HepG2 (cell line): ENCODE data around the gene CFAP69.

Experiments used
- ATF3 ChIP-seq: sonication (generic); formaldehyde crosslinking; IDR thresholded peaks from 2 replicates; pipeline ENCODE4 v1.4.0; 2020; ENCODE audit warnings: missing genetic modification reagents
- BHLHE40 ChIP-seq: IDR thresholded peaks from 2 replicates; pipeline ENCODE4 v1.6.1; 2011; ENCODE audit warnings: low read length, improper control_type of control experiment
- CENPBD1 ChIP-seq: sonication (generic); formaldehyde crosslinking; IDR thresholded peaks from 2 replicates; pipeline ENCODE4 v1.8.0; 2022; ENCODE audit warnings: missing genetic modification reagents, low read depth, mild to moderate bottlenecking, borderline replicate concordance
- CTCF ChIP-seq: sonication (generic); formaldehyde crosslinking; IDR thresholded peaks from 2 replicates; pipeline ENCODE4 v1.5.0; 2020; ENCODE audit warnings: mild to moderate bottlenecking, missing genetic modification reagents, moderate library complexity
- GRHL1 ChIP-seq: sonication (generic); formaldehyde crosslinking; conservative IDR thresholded peaks from 2 replicates; pipeline ENCODE4 v1.8.0; 2022; ENCODE audit warnings: missing genetic modification reagents
- NFIC ChIP-seq: IDR thresholded peaks from 2 replicates; pipeline ENCODE4 v1.6.1; 2012; ENCODE audit warnings: mild to moderate bottlenecking, low read length, inconsistent platforms
- POLR2A ChIP-seq, 2 experiments: IDR thresholded peaks; 2 replicates each; pipeline ENCODE4 v1.6.1; 2011; ENCODE audit warnings: low read depth in 2 of 2, low read length in 2 of 2, mild to moderate bottlenecking in 1 of 2, moderate library complexity in 1 of 2; ENCODE audit not compliant: insufficient read depth in 1 of 2
- SMAD9 ChIP-seq: sonication (generic); formaldehyde crosslinking; IDR thresholded peaks from 2 replicates; pipeline ENCODE4 v1.5.1; 2020; ENCODE audit warnings: mild to moderate bottlenecking, missing genetic modification reagents
- SMARCC2 ChIP-seq: fragments of 450-650 bp; IDR thresholded peaks from 2 replicates; pipeline ENCODE4 v1.6.1; 2017; ENCODE audit warnings: antibody characterized with exemption, mild to moderate bottlenecking
- SMC3 ChIP-seq: IDR thresholded peaks from 2 replicates; pipeline ENCODE4 v1.6.1; 2011; ENCODE audit warnings: low read length, improper control_type of control experiment
- TAF15 ChIP-seq: fragments of 200-400 bp; formaldehyde crosslinking; IDR thresholded peaks from one replicate; pipeline ENCODE4 v1.6.1; 2018; ENCODE audit warnings: mild to moderate bottlenecking, low read depth, low read length; ENCODE audit not compliant: poor library complexity, severe bottlenecking

GRCh38 chr7:90262438-90262837 is 17.5 kb downstream of the CFAP69 start:
- no peak for TF ChIP-seq GRHL1 (CRISPR knock-in tag)
- peak; percentile 63 for TF ChIP-seq SMC3
- no peak for TF ChIP-seq SMAD9 (CRISPR knock-in tag)
- TF ChIP-seq BHLHE40: no peak
- TF ChIP-seq TAF15: no peak
- no peak for TF ChIP-seq ATF3 (CRISPR knock-in tag)
- TF ChIP-seq CENPBD1 (CRISPR knock-in tag): no peak
- no peak for TF ChIP-seq NFIC
- TF ChIP-seq SMARCC2: no peak
- TF ChIP-seq CTCF (CRISPR knock-in tag): peak; percentile 51
- no peak for TF ChIP-seq POLR2A (IDR thresholded peaks at IDR 0.05; ENCODE audit: insufficient read depth in 1 of 2, low read depth in 2 of 2, low read length in 2 of 2)
